Gastroesophageal sphincter (tissue), 3 donors: ENCODE measurements around the gene EML1.

Experiments used
- CTCF ChIP-seq, 4 experiments: fragments of 200-600 bp in 2 of 4; fragments of 450-650 bp in 2 of 4; sonication (generic) in 1 of 4; IDR thresholded peaks; one replicate each; pipeline ENCODE4 v1.5.1; 2017 to 2019; ENCODE audit warnings: antibody characterized with exemption in 4 of 4, mild to moderate bottlenecking in 2 of 4, moderate library complexity in 2 of 4
- EP300 ChIP-seq: sonication (generic); formaldehyde crosslinking; IDR thresholded peaks from one replicate; pipeline ENCODE4 v1.6.1; 2017; ENCODE audit warnings: antibody characterized with exemption, mild to moderate bottlenecking
- POLR2A ChIP-seq, 2 donors: fragments of 450-650 bp; IDR thresholded peaks; one replicate each; pipeline ENCODE4 v1.6.1; 2017; ENCODE audit warnings: antibody characterized with exemption in 2 of 2, mild to moderate bottlenecking in 2 of 2, moderate library complexity in 1 of 2
- POLR2AphosphoS5 ChIP-seq: sonication (generic); formaldehyde crosslinking; IDR thresholded peaks from one replicate; pipeline ENCODE4 v1.6.1; 2017; ENCODE audit warnings: antibody characterized with exemption

GRCh38 chr14:99759546-99759925 lies 33.7 kb upstream of the EML1 start:
- TF ChIP-seq CTCF (IDR thresholded peaks at IDR 0.05): no peak
- no peak for TF ChIP-seq POLR2A (IDR thresholded peaks at IDR 0.05)
- no peak for TF ChIP-seq POLR2AphosphoS5
- no peak for TF ChIP-seq EP300
